GM23338 (cell line): ENCODE measurements around the gene ERI3. TPM values are rescaled to one million over a fixed set of nuclear protein-coding genes. Genes with fewer than 3 reads are reported as not detected.

Experiments
- ATAC-seq: fragments of 200-7000 bp; cut with Tn5 transposase; 3 replicates; pipeline ENCODE4 v1.9.1; 2020
- DNase-seq: peaks from one replicate; pipeline ENCODE4 v3.0.0-alpha.2; 2015; ENCODE audit warnings: low spot score
- H2AFZ ChIP-seq: fragments of 200-600 bp; sonication (generic); 2 replicates; pipeline ENCODE4 v1.8.0; 2016; ENCODE audit warnings: antibody characterized with exemption, mild to moderate bottlenecking, moderate library complexity
- H3F3A ChIP-seq: fragments of 200-600 bp; sonication (generic); replicated peaks from 2 replicates; pipeline ENCODE4 v1.8.0; 2017; ENCODE audit warnings: antibody characterized with exemption, mixed run types, low read depth
- H3K27ac ChIP-seq: fragments of 200-600 bp; sonication (generic); 2 replicates; pipeline ENCODE4 v1.6.1; 2016; ENCODE audit warnings: low read depth
- H3K27me3 ChIP-seq: fragments of 200-600 bp; sonication (generic); 2 replicates; pipeline ENCODE4 v1.8.0; 2016; ENCODE audit warnings: mild to moderate bottlenecking, mixed run types, moderate library complexity; ENCODE audit not compliant: insufficient read depth
- H3K36me3 ChIP-seq: fragments of 200-600 bp; sonication (generic); 2 replicates; pipeline ENCODE4 v1.8.0; 2016; ENCODE audit warnings: mild to moderate bottlenecking; ENCODE audit not compliant: insufficient read depth
- H3K4me1 ChIP-seq: fragments of 200-600 bp; sonication (generic); 2 replicates; pipeline ENCODE4 v1.8.0; 2016; ENCODE audit warnings: mild to moderate bottlenecking, moderate library complexity; ENCODE audit not compliant: insufficient read depth
- H3K4me2 ChIP-seq: fragments of 200-600 bp; sonication (generic); 2 replicates; pipeline ENCODE4 v1.7.1; 2017; ENCODE audit warnings: mixed run types
- H3K4me3 ChIP-seq: fragments of 200-600 bp; sonication (generic); 2 replicates; pipeline ENCODE4 v1.6.1; 2016; ENCODE audit warnings: mixed run types
- H3K79me2 ChIP-seq: fragments of 200-600 bp; sonication (generic); replicated peaks from 2 replicates; pipeline ENCODE4 v1.8.0; 2017; ENCODE audit warnings: mild to moderate bottlenecking; ENCODE audit not compliant: insufficient read depth
- H3K9me2 ChIP-seq: fragments of 200-600 bp; sonication (generic); 2 replicates; pipeline ENCODE4 v1.8.0; 2017; ENCODE audit not compliant: insufficient read depth
- H4K20me1 ChIP-seq: fragments of 200-600 bp; sonication (generic); replicated peaks from 2 replicates; pipeline ENCODE4 v1.8.0; 2017; ENCODE audit warnings: mild to moderate bottlenecking; ENCODE audit not compliant: insufficient read depth
- H3K27ac Mint-ChIP-seq: 2 replicates; pipeline ENCODE4 v1.8.0; 2020; ENCODE audit warnings: inconsistent platforms, mild to moderate bottlenecking, moderate library complexity, mixed read lengths
- H3K27me3 Mint-ChIP-seq: 3 replicates; pipeline ENCODE4 v1.8.0; 2022; ENCODE audit warnings: low read depth, mild to moderate bottlenecking, moderate library complexity, mixed read lengths, inconsistent platforms; ENCODE audit not compliant: insufficient read depth, poor library complexity
- H3K36me3 Mint-ChIP-seq: 3 replicates; pipeline ENCODE4 v1.8.0; 2021; ENCODE audit warnings: low read depth, mild to moderate bottlenecking, inconsistent platforms, moderate library complexity, mixed read lengths
- H3K4me1 Mint-ChIP-seq: 3 replicates; pipeline ENCODE4 v1.8.0; 2020; ENCODE audit warnings: mild to moderate bottlenecking, inconsistent platforms, mixed read lengths
- H3K4me3 Mint-ChIP-seq: 3 replicates; pipeline ENCODE4 v1.8.0; 2021; ENCODE audit warnings: moderate library complexity, mild to moderate bottlenecking, inconsistent platforms, mixed read lengths
- H3K9me3 Mint-ChIP-seq: 3 replicates; pipeline ENCODE4 v1.8.0; 2020; ENCODE audit warnings: moderate library complexity, mild to moderate bottlenecking, inconsistent platforms, mixed read lengths
- CREB1 ChIP-seq: fragments of 250-450 bp; sonication (Bioruptor Pico); IDR thresholded peaks from 2 replicates; pipeline ENCODE4 v1.5.0; 2020; ENCODE audit warnings: low read depth, mild to moderate bottlenecking, moderate library complexity
- EZH2 ChIP-seq: fragments of 200-600 bp; sonication (generic); IDR thresholded peaks from one replicate; pipeline ENCODE4 v1.8.0; 2017; ENCODE audit warnings: antibody characterized with exemption, mild to moderate bottlenecking, low read depth; ENCODE audit not compliant: unreplicated experiment
- EZH2phosphoT487 ChIP-seq: fragments of 200-600 bp; sonication (generic); IDR thresholded peaks from one replicate; pipeline ENCODE4 v1.8.1; 2018; ENCODE audit warnings: antibody characterized with exemption; ENCODE audit not compliant: unreplicated experiment
- JUNB ChIP-seq: IDR thresholded peaks from one replicate; pipeline ENCODE4 v1.6.1; 2016; ENCODE audit warnings: antibody characterized with exemption; ENCODE audit not compliant: unreplicated experiment
- NANOG ChIP-seq: IDR thresholded peaks from 2 replicates; pipeline ENCODE4 v1.6.1; 2016; ENCODE audit warnings: antibody characterized with exemption, borderline replicate concordance
- POLR2AphosphoS5 ChIP-seq: IDR thresholded peaks from 2 replicates; pipeline ENCODE4 v1.6.1; 2016; ENCODE audit warnings: antibody characterized with exemption, low read depth
- STAT1 ChIP-seq: IDR thresholded peaks from one replicate; pipeline ENCODE4 v1.6.1; 2016; ENCODE audit warnings: antibody characterized with exemption; ENCODE audit not compliant: unreplicated experiment
- ZNF114 ChIP-seq: fragments of 250-450 bp; sonication (Bioruptor Pico); IDR thresholded peaks from 2 replicates; pipeline ENCODE4 v1.5.0; 2020; ENCODE audit warnings: mild to moderate bottlenecking, moderate library complexity
- ZNF331 ChIP-seq: fragments of 250-450 bp; sonication (Bioruptor Pico); IDR thresholded peaks from 2 replicates; pipeline ENCODE4 v1.5.0; 2020; ENCODE audit warnings: low read depth, mild to moderate bottlenecking, moderate library complexity
- ZNF462 ChIP-seq: fragments of 250-450 bp; sonication (Bioruptor Pico); IDR thresholded peaks from 2 replicates; pipeline ENCODE4 v1.5.0; 2020; ENCODE audit warnings: mild to moderate bottlenecking, moderate library complexity
- polyA plus RNA-seq: library from polyadenylated mRNA; unstranded; fragments of >200 nt; fragmentation: Nextera tagmentation; extraction: Ambion mirVana; gene quantifications from 2 replicates; pipeline ENCODE4 v1.2.1, GENCODE V29; 2016
- total RNA-seq: library from RNA; depleted of rRNA; stranded (reverse); fragments of >200 nt; shearing (Covaris generic); gene quantifications from 2 replicates; pipeline ENCODE4 v1.2.3, GENCODE V29; 2014
- TF ChIP-seq, protein P1 (sequence below), 2 experiments: fragments of 200-600 bp in 1 of 2; sonication (generic) in 1 of 2; conservative IDR thresholded peaks; 2 replicates each; pipeline versions ENCODE4 v1.5.1 to v1.6.1; 2016 to 2017; ENCODE audit warnings: antibody characterized with exemption in 2 of 2, low read depth in 2 of 2, mild to moderate bottlenecking in 2 of 2, moderate library complexity in 1 of 2
- TF ChIP-seq, protein P2 (sequence below): IDR thresholded peaks from one replicate; pipeline ENCODE4 v1.6.1; 2018; ENCODE audit warnings: antibody characterized with exemption; ENCODE audit not compliant: unreplicated experiment
- TF ChIP-seq, protein P3 (sequence below): IDR thresholded peaks from 2 replicates; pipeline ENCODE4 v1.6.1; 2016; ENCODE audit warnings: antibody characterized with exemption

ERI3 gene
- total and polyA plus RNA-seq, 2 experiments from 2014 or later: 63.0 to 70.1 TPM

DNA sequence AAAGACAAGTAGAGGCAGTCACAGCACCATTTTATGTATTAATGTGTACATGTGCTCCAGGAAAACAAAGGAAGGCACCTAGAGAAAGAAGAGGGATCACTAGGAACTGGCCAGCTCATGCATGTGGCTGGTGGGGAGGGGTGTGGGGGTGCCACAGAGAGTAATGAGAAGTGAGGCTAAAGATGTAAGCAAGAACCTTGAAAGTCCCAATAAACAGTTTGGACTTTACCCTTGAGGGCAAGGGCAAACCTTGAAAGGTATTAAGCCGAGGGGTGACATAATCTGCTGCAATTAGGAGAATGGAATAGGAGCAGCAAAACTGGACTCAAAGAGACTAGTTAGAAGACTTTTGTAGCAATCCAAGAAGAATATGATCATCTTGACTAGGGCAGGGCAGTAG, 51.5 kb downstream of the ERI3 start:
- Histone ChIP-seq H2AFZ (no peak overlapping the region), H3K4me3 (no peak overlapping the region), H4K20me1 (no peaks in the 10 kb centered on the region; the same call in 1 of the 2 replicates), H3K79me2 (no peaks in the 10 kb centered on the region), H3K9me2 (no peaks in the 10 kb centered on the region), H3K4me2 (no peak overlapping the region), H3F3A (no peaks in the 10 kb centered on the region), H3K4me1 (no peaks in the 10 kb centered on the region), H3K27me3 (no peaks in the 10 kb centered on the region), H3K27ac (no peak overlapping the region), H3K36me3 (peaks cover 12% of the 10 kb centered on the region)
- H3K36me3 Mint-ChIP-seq: peaks cover 45% of the 10 kb centered on the region
- H3K27ac Mint-ChIP-seq: no peak overlapping the region
- no peaks in the 10 kb centered on the region for H3K9me3 Mint-ChIP-seq
- peaks cover 11% of the 10 kb centered on the region; the same call in 2 of the 3 replicates for H3K4me1 Mint-ChIP-seq
- DNase-seq (no peak), ATAC-seq (no peak)
- H3K4me3 Mint-ChIP-seq: no peak overlapping the region
- peaks cover 2% of the 10 kb centered on the region for H3K27me3 Mint-ChIP-seq
- TF ChIP-seq NANOG (no peak), STAT1 (no peak), ZNF331 (no peak), ZNF462 (no peak), CREB1 (no peak), POLR2AphosphoS5 (no peak), EZH2 (no peak), JUNB (no peak), EZH2phosphoT487 (no peak), ZNF114 (CRISPR knock-in tag) (no peak)
- TF ChIP-seq, protein P1, sequence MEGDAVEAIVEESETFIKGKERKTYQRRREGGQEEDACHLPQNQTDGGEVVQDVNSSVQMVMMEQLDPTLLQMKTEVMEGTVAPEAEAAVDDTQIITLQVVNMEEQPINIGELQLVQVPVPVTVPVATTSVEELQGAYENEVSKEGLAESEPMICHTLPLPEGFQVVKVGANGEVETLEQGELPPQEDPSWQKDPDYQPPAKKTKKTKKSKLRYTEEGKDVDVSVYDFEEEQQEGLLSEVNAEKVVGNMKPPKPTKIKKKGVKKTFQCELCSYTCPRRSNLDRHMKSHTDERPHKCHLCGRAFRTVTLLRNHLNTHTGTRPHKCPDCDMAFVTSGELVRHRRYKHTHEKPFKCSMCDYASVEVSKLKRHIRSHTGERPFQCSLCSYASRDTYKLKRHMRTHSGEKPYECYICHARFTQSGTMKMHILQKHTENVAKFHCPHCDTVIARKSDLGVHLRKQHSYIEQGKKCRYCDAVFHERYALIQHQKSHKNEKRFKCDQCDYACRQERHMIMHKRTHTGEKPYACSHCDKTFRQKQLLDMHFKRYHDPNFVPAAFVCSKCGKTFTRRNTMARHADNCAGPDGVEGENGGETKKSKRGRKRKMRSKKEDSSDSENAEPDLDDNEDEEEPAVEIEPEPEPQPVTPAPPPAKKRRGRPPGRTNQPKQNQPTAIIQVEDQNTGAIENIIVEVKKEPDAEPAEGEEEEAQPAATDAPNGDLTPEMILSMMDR (conservative IDR thresholded peaks at IDR 0.05; ENCODE audit: low read depth in 2 of 2): no peak
- TF ChIP-seq, protein P2, sequence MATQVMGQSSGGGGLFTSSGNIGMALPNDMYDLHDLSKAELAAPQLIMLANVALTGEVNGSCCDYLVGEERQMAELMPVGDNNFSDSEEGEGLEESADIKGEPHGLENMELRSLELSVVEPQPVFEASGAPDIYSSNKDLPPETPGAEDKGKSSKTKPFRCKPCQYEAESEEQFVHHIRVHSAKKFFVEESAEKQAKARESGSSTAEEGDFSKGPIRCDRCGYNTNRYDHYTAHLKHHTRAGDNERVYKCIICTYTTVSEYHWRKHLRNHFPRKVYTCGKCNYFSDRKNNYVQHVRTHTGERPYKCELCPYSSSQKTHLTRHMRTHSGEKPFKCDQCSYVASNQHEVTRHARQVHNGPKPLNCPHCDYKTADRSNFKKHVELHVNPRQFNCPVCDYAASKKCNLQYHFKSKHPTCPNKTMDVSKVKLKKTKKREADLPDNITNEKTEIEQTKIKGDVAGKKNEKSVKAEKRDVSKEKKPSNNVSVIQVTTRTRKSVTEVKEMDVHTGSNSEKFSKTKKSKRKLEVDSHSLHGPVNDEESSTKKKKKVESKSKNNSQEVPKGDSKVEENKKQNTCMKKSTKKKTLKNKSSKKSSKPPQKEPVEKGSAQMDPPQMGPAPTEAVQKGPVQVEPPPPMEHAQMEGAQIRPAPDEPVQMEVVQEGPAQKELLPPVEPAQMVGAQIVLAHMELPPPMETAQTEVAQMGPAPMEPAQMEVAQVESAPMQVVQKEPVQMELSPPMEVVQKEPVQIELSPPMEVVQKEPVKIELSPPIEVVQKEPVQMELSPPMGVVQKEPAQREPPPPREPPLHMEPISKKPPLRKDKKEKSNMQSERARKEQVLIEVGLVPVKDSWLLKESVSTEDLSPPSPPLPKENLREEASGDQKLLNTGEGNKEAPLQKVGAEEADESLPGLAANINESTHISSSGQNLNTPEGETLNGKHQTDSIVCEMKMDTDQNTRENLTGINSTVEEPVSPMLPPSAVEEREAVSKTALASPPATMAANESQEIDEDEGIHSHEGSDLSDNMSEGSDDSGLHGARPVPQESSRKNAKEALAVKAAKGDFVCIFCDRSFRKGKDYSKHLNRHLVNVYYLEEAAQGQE: no peak
- TF ChIP-seq, protein P3, sequence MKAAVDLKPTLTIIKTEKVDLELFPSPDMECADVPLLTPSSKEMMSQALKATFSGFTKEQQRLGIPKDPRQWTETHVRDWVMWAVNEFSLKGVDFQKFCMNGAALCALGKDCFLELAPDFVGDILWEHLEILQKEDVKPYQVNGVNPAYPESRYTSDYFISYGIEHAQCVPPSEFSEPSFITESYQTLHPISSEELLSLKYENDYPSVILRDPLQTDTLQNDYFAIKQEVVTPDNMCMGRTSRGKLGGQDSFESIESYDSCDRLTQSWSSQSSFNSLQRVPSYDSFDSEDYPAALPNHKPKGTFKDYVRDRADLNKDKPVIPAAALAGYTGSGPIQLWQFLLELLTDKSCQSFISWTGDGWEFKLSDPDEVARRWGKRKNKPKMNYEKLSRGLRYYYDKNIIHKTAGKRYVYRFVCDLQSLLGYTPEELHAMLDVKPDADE: no peak
